B cell (primary cell): ENCODE results near the gene MAP1B. TPM values are rescaled to one million over a fixed set of nuclear protein-coding genes. Genes with fewer than 3 reads are reported as not detected.

Experiments
- ATAC-seq: fragments of 200-7000 bp; cut with Tn5 transposase; one replicate; pipeline ENCODE4 v1.10.0; 2021; ENCODE audit warnings: low read depth, mild to moderate bottlenecking, moderate number of reproducible peaks, moderate library complexity
- CTCF ChIA-PET: fragments of 350-600 bp; sonication (Branson Sonifier 250); formaldehyde crosslinking; loops from one replicate; lab custom pipeline; 2021; ENCODE audit warnings: antibody characterized with exemption, inconsistent platforms; lab: Charles Lee
- POLR2A ChIA-PET: fragments of 350-600 bp; sonication (Branson Sonifier 250); formaldehyde crosslinking; loops from one replicate; lab custom pipeline; 2021; ENCODE audit warnings: antibody characterized with exemption; lab: Charles Lee
- DNase-seq: peaks from one replicate; pipeline ENCODE4 v3.0.0; 2013
- H2AFZ ChIP-seq: 2 replicates; pipeline ENCODE4 v1.6.1; 2012; ENCODE audit warnings: mild to moderate bottlenecking, low read depth, low read length; ENCODE audit not compliant: insufficient read depth, poor library complexity, severe bottlenecking
- H3K27ac ChIP-seq, 2 donors: 1 replicate in 1 of 2; 2 replicates in 1 of 2; pipeline ENCODE4 v1.5.1; 2012 to 2013; ENCODE audit warnings: low read length in 2 of 2, mild to moderate bottlenecking in 2 of 2, moderate library complexity in 1 of 2
- H3K27me3 ChIP-seq, 4 experiments: fragments of 200-600 bp in 1 of 4; sonication (generic) in 1 of 4; replicated peaks in 1 of 4; 1 replicate in 2 of 4; 2 replicates in 2 of 4; pipeline versions ENCODE4 v1.6.1 to v1.7.0; 2013 to 2016; ENCODE audit warnings: low read length in 3 of 4, mild to moderate bottlenecking in 2 of 4, mixed read lengths in 1 of 4, moderate library complexity in 1 of 4; ENCODE audit not compliant: insufficient read depth in 4 of 4, control insufficient read depth in 3 of 4; ENCODE audit errors: control extremely low read depth in 1 of 4
- H3K36me3 ChIP-seq, 2 experiments: replicated peaks in 1 of 2; 1 replicate in 1 of 2; 2 replicates in 1 of 2; pipeline versions ENCODE4 v1.6.1 to v1.7.1; 2013; ENCODE audit warnings: low read length in 1 of 2; ENCODE audit not compliant: insufficient read depth in 2 of 2, control insufficient read depth in 1 of 2; ENCODE audit errors: control extremely low read depth in 1 of 2, extremely low read depth in 1 of 2
- H3K4me1 ChIP-seq, 2 donors: fragments of 200-600 bp in 1 of 2; sonication (generic) in 1 of 2; 1 replicate in 1 of 2; 2 replicates in 1 of 2; pipeline versions ENCODE4 v1.5.1 to v1.6.1; 2013 to 2017; ENCODE audit warnings: low read length in 2 of 2; ENCODE audit not compliant: control insufficient read depth in 2 of 2, insufficient read depth in 2 of 2
- H3K4me2 ChIP-seq: replicated peaks from 2 replicates; pipeline ENCODE3; 2012; ENCODE audit warnings: mild to moderate bottlenecking, low read depth, low read length; ENCODE audit not compliant: poor library complexity, severe bottlenecking
- H3K4me3 ChIP-seq, 5 experiments: fragments of 200-600 bp in 1 of 5; sonication (generic) in 1 of 5; 1 replicate in 3 of 5; 2 replicates in 2 of 5; pipeline versions ENCODE4 v1.5.1 to v1.7.0; 2011 to 2016; ENCODE audit warnings: low read length in 4 of 5, mild to moderate bottlenecking in 4 of 5, low read depth in 2 of 5, control low read depth in 1 of 5, moderate library complexity in 1 of 5; ENCODE audit not compliant: insufficient read depth in 1 of 5; ENCODE audit errors: control extremely low read depth in 1 of 5, extremely low read depth in 1 of 5
- H3K79me2 ChIP-seq: fragments of 200-600 bp; sonication (generic); one replicate; pipeline ENCODE4 v1.6.0; 2016; ENCODE audit warnings: low read length; ENCODE audit not compliant: control insufficient read depth, insufficient read depth
- H3K9ac ChIP-seq: fragments of 200-600 bp; sonication (generic); 2 replicates; pipeline ENCODE4 v1.6.1; 2017; ENCODE audit warnings: mild to moderate bottlenecking, low read length, moderate library complexity
- H3K9me3 ChIP-seq, 3 donors: one replicate each; pipeline versions ENCODE4 v1.6.1 to v1.7.1; 2013; ENCODE audit warnings: low read length in 2 of 3; ENCODE audit not compliant: control insufficient read depth in 2 of 3, insufficient read depth in 1 of 3; ENCODE audit errors: control extremely low read depth in 1 of 3
- H4K20me1 ChIP-seq: 2 replicates; pipeline ENCODE4 v1.6.0; 2012; ENCODE audit warnings: mild to moderate bottlenecking, low read length; ENCODE audit not compliant: insufficient read depth, control insufficient read depth, poor library complexity, severe bottlenecking
- H3K27ac Mint-ChIP-seq: one replicate; pipeline ENCODE4 v1.8.0; 2021; ENCODE audit warnings: mixed read lengths
- H3K27me3 Mint-ChIP-seq: one replicate; pipeline ENCODE4 v1.8.0; 2021; ENCODE audit warnings: mixed read lengths
- H3K4me1 Mint-ChIP-seq: one replicate; pipeline ENCODE4 v1.8.0; 2021; ENCODE audit warnings: mixed read lengths
- H3K4me3 Mint-ChIP-seq: one replicate; pipeline ENCODE4 v1.8.0; 2021; ENCODE audit warnings: mixed read lengths
- H3K9me3 Mint-ChIP-seq: one replicate; pipeline ENCODE4 v1.8.0; 2022; ENCODE audit warnings: mixed read lengths; ENCODE audit not compliant: insufficient read depth
- EZH2 ChIP-seq: IDR thresholded peaks from 2 replicates; pipeline ENCODE4 v1.6.1; 2012; ENCODE audit warnings: borderline replicate concordance, low read depth, mild to moderate bottlenecking, moderate library complexity, low read length; ENCODE audit not compliant: insufficient read depth, poor library complexity, severe bottlenecking
- WGBS: methylation state at CpG from one replicate; pipeline ENCODE4 v1.1.5; 2013; ENCODE audit warnings: missing lambda C conversion rate; ENCODE audit not compliant: insufficient coverage; 5-methylcytosine and 5-hydroxymethylcytosine counted together
- intact Hi-C: fragments of 100-400 bp; cut with micrococcal nuclease; formaldehyde crosslinking; loops from one replicate; pipeline ENCODE4 v1.10.0; 2022
- polyA plus RNA-seq: library from polyadenylated mRNA; depleted of rRNA; stranded (reverse); fragments of >200 nt; gene quantifications from 2 replicates; pipeline ENCODE4 v1.2.3, GENCODE V29; 2012
- total RNA-seq, 2 donors: library from RNA; stranded (reverse); fragments of 120-200 nt in 1 of 2; gene quantifications; 1 replicate in 1 of 2; 2 replicates in 1 of 2; pipeline versions ENCODE4 v1.2.3 to v1.2.4, GENCODE V29; 2013 to 2022
- TF ChIP-seq, protein P1 (sequence below): fragments of 200-600 bp; IDR thresholded peaks from one replicate; pipeline ENCODE4 v1.8.0; 2022; ENCODE audit warnings: antibody characterized with exemption, mild to moderate bottlenecking

Gene MAP1B
- total and polyA plus RNA-seq, 2 donors (not counting 1 experiment from before 2014, with no cell fraction given), result 0.15 TPM; not detected in 1

DNA sequence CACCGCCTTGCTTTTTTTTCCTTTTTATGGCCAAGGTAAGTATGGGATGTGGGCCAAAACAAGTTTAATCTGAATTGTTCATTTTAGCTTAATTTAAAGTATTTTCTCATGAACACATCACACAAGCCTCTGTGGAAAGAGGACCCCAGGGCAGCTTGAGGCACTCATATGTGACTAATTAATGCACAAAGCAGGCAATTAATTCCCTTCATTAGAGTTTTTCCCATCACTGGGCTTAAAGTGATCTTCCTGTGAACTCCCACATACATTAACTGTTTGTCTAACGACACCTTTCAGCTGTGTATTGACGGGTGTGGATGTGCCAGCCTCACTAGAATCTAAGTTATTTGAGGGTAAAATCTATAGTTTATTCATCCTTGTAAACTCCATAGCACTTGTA, 109.5 kb downstream of the MAP1B start:
- no peak overlapping the region for H2AFZ ChIP-seq
- Mint-ChIP-seq H3K4me3 (no peak overlapping the region), H3K9me3 (no peaks in the 10 kb centered on the region), H3K27ac (no peak overlapping the region), H3K27me3 (no peaks in the 10 kb centered on the region), H3K4me1 (no peaks in the 10 kb centered on the region)
- DNase-seq, result no peak
- WGBS, result no CpG with 5 or more reads among the region's 3 CpGs
- CTCF ChIA-PET, result interaction anchor here (0.7 to 1.7 kb wide), 2 partner anchors 82 to 92 kb away, joined by 3 to 4 read pairs; no protein-coding TSS in a partner anchor
- H3K4me3 ChIP-seq, result no peak overlapping the region
- H3K27ac ChIP-seq, result no peak overlapping the region
- H3K36me3 ChIP-seq, result peaks cover 0 to 42% of the 10 kb centered on the region in 2 experiments
- no peaks in the 10 kb centered on the region for H3K9me3 ChIP-seq
- TF ChIP-seq, protein P1, sequence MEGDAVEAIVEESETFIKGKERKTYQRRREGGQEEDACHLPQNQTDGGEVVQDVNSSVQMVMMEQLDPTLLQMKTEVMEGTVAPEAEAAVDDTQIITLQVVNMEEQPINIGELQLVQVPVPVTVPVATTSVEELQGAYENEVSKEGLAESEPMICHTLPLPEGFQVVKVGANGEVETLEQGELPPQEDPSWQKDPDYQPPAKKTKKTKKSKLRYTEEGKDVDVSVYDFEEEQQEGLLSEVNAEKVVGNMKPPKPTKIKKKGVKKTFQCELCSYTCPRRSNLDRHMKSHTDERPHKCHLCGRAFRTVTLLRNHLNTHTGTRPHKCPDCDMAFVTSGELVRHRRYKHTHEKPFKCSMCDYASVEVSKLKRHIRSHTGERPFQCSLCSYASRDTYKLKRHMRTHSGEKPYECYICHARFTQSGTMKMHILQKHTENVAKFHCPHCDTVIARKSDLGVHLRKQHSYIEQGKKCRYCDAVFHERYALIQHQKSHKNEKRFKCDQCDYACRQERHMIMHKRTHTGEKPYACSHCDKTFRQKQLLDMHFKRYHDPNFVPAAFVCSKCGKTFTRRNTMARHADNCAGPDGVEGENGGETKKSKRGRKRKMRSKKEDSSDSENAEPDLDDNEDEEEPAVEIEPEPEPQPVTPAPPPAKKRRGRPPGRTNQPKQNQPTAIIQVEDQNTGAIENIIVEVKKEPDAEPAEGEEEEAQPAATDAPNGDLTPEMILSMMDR, result no peak
- TF ChIP-seq EZH2, result no peak
- intact Hi-C loops, result no loop called here
- POLR2A ChIA-PET, result no interaction called here
- H4K20me1 ChIP-seq, result no peaks in the 10 kb centered on the region
- ATAC-seq, result no peak
- H3K9ac ChIP-seq, result no peak overlapping the region
- H3K27me3 ChIP-seq, result no peaks in the 10 kb centered on the region
- H3K4me2 ChIP-seq, result no peak overlapping the region
- H3K4me1 ChIP-seq, result no peaks in the 10 kb centered on the region
- no peaks in the 10 kb centered on the region for H3K79me2 ChIP-seq

DNA sequence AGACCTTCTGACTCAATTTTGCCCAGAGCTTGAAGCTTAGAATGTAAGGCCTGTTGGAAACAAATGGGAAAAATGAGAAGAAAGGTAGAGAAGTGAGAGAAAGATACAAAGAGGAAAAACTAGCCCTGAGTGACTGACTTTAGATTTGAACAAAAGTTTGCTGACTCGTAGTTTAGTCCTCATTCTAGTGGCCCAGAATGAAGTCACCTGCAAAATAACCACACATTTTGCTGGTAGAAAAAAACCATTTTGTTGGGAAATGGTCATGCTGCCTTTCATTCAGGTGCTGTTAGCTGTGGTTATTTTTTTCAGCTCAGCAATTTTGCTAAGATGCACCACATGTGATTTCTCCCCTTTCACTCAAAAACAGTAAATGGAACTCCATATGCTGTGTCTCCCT, 113.8 kb downstream of the MAP1B start:
- Mint-ChIP-seq H3K4me3 (no peak overlapping the region), H3K9me3 (no peaks in the 10 kb centered on the region), H3K4me1 (no peaks in the 10 kb centered on the region), H3K27me3 (no peaks in the 10 kb centered on the region), H3K27ac (no peak overlapping the region)
- peaks cover 1 to 85% of the 10 kb centered on the region in 2 experiments for H3K36me3 ChIP-seq
- no peak for ATAC-seq
- no peaks in the 10 kb centered on the region for H3K4me1 ChIP-seq
- no peak overlapping the region for H3K4me2 ChIP-seq
- POLR2A ChIA-PET, result no interaction called here
- intact Hi-C loops, result no loop called here
- H4K20me1 ChIP-seq, result no peaks in the 10 kb centered on the region
- WGBS, result 80% methylated on average over 1 of the region's 1 CpG
- H3K27me3 ChIP-seq, result no peaks in the 10 kb centered on the region
- TF ChIP-seq EZH2, result no peak
- TF ChIP-seq, protein P1, result no peak
- H3K9me3 ChIP-seq, result no peaks in the 10 kb centered on the region
- no peak overlapping the region for H3K9ac ChIP-seq
- H3K4me3 ChIP-seq, result no peak overlapping the region
- H2AFZ ChIP-seq, result no peak overlapping the region
- DNase-seq, result no peak
- H3K79me2 ChIP-seq, result no peaks in the 10 kb centered on the region
- CTCF ChIA-PET, result no interaction called here
- H3K27ac ChIP-seq, result no peak overlapping the region
